IPS-NIHi11 (cell line): Measurements from ENCODE around the gene CGREF1.
"Not testable (repeated sequence)": the region's sequence is repeated elsewhere in the genome, so short reads cannot be mapped to it uniquely, and the experiment has no call there.

ENCODE experiments used
- DNase-seq: peaks from one replicate; pipeline ENCODE4 v3.0.0; 2012; ENCODE audit warnings: mixed read lengths, low spot score

The CGREF1 gene

DNA sequence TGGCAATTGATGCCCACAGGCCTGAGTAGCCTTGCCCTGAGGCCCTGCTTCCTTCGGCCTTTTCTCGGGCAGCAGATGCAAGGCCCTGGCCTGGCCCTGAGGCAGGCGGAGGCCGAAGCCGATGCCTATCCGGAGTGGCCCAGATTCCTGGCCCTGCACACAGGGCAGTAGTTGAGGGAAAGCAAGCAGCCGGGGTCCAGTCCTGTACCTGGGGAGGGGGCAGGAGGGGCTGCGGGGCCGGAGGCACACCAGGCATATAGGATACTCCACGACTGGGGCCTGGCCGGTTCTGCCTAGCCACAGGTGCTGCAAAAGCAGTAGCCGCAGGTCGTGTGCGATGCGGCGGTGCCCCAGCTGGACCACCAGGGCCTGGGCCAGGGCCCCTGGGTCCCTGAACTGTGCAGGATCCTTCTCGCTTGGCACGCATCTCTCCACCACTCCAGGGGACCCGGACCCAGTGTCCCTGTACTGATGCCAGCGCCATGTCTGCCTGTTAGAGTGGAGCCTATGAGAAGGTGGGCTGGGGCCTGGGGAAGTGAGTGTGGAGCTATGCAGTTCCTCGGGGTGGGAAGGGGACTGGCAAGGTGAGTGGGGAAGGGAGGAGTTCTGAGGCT, 18.5 kb upstream of the CGREF1 start:
- no peak for DNase-seq

DNA sequence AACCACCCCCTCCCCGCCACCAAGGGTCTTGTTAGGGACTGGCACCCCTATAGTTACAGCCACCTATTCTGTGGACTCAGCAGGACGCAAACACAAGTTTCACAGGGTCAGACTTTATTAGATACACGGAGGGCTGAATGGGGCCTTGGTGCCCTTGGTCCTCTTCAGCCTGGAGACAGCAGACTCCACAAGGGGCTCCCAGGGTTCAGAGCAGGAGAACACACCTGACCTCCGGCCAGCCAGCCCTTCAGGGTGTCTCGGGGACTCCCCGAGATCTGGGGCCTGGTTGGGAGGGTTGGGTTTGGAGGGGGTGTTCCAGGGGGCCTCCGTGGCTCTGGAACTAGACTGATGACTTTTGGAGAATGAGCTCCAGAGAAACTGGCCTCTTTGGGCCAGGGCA, 17.8 kb upstream of the CGREF1 start:
- no peak for DNase-seq

DNA sequence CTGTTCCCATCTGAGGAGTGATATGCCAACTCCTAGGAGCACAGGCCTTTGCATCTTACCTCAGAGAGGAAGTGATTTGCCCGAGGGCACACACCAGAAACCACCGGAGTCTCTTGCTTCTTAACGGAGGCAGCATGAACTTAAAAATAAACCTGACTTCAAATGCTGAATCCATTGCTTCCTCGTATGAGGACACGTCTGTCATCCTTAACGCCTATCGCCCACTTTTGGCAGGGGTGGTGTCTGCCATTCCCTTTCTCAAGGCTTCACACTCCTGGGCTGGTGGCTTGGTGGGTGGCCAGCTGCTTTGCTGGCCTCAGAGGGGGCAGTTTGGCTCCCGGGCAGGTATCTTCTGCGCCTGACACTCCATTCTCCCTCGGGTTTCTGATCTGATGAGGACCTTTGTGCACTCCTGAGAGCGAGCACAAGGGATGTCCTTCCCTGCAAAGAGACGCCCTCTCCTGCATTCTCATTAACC, 16.6 kb upstream of the CGREF1 start:
- DNase-seq: no peak

DNA sequence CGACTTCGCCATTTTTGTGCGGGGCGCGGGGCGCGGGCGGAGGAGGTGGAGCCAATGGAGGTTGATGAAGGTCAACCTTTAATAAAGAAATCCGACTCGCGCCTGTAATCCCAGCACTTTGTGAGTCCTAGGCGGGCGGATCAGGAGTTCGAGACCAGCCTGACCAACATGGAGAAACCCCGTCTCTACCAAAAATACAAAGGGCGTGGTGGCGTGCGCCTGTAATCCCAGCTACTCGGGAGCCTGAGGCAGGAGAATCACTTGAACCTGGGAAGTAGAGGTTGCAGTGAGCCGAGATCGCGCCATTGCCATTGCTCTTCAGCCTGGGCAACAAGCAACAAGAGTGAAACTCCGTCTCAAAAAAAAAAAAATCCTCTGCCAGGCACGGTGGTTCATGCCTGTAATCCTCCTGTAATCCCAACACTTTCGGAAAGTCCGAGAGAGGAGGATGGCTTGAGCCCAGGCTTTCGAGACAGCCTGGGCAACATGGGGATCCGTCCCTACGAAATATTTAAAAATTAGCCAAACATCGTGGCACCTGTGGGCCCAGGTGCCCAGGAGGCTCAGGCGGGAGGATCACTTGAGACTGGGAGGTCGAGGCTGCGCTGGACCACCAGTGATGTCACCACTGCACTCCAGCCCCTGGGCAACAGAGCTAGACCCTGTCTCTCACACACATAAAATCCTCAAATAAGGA, 16.0 kb upstream of the CGREF1 start:
- no peak for DNase-seq

DNA sequence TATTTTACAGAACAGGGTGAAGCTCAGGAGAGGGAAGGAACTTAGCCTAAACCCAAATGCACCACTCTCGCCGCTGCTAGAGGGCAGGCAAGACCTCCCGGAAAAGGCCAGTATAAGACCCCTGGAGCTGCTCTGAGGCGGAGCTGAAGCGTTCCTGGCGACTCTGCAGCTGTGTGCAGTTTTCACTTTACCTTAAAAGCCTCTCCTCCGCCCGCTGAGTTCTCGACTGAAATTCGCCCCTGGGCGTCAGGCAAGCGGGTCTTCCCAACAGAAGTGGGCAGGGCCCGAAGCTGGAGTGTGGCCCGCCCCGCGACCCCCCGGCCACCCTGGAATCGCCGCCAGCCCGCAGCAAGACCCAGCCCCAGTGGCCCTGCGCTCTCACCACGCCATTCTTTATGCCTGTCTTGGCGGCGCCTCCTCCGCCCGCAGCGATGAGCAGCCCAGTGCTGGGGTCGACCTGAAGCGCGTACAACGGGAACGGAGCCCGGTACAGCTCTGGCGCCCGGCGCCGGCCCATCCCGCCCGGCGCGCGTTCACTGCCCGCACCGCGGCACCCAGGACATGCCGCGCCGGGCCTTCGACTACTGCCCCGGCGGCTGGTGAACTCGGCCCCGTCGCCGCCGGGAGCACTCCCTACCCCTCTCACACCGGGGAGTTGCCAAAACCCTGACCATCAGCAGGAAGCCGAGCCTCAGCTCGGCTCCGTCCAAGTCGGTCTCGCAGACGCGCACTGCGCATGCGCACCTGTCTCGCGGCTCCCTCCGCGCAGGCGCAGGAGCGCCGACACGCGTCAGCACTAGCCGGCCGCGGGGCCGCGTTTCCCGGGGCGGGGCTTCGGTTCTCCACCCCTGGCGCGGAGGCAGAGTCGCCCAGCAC, 15.2 kb upstream of the CGREF1 start, which contains the start of gene PREB:
Gene PREB, minus strand, starts transcription at position 732 of the 876 bp plus-strand sequence. Its CDS starts 215 bp downstream, at position 517.
- DNase-seq: peak; percentile 99

DNA sequence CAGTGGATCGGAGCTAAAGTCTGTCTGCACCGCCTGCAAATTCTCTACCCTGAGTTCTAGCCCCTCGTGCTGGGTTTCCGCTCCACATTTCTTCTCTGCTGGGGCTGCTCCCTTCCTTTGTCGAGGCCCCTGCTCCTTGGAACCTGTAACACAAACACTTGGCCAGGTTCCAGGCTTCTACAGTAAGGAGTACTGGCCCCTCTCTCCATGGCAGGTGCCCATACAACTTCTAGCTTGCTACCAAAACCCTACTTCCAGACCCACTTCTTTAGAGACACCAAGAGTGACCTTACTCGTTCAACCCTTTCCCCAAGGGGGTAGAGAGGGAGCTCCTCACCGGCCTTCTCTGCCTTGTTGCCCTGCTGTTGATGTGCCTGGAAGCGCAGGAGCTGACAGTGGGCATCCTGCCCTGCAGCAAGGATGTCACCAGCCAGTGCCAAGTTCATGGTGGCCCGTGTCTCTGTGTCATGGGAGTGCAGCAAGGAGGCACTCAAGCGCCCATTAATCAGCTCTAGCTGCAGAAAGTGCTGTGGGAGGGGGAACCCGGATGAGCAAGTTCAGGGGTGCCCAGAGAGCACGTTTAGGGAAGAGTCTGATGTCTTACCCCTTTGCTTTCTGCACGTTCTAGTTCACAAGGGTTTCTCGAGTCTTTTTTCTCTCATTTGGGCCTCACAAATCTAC, 14.4 kb upstream of the CGREF1 start:
- DNase-seq: no peak

DNA sequence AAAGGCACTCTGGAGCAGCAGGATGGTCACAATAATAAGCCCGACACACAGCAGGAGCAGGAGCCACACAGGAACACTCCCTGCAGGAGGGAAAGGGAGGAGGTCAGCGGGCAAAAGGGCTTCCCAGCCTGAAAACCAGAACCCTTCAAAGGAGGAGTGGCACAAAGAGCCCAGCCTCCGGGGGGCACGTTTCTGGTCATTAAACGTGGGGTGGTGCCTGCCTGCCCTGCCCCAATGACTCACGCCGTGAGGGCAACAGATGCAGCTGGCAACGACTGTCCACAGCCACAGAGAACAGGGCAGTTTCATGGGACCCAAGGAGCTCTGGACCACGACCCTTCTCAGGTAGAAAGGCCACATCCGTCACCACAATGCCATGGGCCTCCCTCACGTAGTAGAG, 12.5 kb upstream of the CGREF1 start:
- DNase-seq: no peak

DNA sequence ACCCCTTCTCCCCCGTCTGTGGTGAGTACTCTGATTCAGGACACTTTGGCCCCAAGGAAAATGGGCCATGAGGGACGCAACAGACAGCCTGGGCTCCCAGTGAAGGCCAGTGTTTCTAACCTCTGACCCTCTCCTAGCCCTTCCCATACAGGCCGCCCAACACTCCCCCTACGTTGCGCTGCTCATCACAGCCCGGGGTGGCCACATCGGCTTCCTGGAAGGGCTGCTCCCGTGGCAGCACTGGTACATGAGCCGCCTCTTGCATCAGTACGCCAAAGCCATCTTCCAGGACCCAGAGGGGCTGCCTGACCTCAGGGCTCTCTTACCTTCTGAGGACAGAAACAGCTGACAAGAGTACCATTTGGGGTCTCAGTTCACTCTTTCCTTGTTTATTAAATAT, 11.5 kb upstream of the CGREF1 start:
- DNase-seq: no peak

DNA sequence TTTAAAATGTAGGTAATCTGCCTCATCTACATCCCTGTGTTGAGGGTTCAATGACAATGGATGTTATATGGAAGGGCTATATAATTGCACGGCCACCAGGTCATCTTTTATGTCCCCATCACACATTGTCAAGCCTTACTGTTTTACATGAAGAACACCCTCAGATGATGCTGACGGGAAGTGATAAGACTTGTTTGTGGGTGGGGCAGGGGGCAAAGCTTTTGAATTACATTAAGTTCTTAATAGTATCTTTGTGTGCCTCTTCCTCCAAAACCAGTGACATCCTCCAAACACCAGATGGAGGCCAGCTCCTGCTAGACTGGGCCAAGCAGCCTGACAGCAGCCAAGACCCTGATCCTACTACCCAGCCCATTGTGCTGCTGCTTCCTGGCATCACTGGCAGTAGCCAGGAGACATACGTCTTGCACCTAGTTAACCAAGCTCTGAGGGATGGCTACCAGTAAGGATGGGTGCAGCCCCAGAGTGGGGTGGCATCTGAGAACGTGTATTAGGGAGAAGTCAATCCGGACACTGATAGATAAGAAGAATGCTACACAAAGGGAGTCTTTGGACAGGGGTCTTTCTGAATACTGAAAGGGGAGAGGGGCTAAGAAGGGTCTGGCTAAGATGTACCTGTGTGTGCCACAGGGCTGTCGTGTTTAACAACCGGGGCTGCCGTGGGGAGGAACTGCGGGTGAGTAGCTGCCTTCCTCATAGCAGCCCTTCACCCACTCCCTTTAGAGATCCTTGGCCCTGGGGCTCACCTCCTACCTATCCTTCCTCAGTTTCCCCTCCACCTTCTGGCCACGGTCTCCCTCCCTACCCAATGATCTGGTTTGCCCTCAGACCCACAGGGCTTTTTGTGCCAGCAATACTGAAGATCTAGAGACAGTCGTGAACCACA, 10.0 kb upstream of the CGREF1 start:
- DNase-seq: no peak

DNA sequence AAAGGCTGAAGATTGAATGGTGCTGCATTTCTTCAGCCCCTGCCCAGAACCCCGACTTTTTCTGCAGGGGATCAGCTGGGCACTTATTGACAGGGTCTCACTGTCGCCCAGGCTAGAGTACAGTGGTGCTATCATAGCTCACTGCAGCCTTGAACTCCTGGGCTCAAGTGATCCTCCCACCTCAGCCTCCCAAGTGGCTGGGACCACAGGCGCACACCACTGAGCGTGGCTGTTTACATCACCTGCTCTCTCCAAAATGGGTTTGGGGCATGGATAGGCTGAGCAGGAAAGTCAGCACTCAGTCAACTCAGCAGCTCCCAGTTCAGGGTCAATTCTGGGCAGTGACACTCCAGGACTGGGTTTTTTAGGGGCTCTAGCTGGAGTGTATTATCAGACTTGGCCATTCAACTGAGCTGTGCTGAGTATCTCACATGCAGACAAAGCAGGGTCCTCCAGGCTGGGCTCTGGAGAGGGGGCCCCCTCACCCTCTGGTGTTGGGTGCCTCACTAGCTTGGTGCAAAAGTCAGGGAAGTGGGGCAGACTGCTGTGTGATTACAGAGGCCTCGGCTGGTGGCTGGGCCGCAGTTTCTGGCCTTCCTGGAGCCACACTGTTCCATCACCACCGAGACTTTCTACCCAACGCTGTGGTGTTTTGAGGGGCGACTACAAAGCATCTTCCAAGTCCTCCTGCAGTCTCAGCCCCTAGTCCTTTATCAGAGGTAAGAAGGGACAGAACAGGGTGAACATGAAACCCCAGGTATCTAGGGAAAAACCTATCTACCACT, 9.1 kb upstream of the CGREF1 start:
- DNase-seq: no peak

DNA sequence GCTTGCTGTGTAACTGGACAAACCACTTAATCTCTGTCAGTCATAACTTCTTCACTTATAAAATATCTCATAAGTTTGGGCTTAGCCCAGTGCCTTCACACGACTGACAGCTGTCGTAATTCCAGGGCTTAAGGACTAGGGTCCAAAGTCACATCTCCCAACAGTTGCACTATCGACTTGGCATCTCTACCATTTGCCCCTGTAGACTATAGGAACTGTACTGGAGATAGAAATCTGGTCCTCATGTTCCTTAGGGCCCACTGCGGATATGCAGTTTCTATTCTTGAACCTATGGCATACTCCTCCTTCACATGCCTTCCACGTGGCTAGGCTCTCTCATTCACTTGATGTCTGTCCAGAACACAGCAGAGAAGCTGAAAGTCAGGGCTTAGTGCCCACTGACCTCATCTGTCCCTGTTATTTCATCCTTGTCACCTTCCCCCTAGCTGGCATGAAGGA, 7.4 kb upstream of the CGREF1 start:
- DNase-seq: no peak

DNA sequence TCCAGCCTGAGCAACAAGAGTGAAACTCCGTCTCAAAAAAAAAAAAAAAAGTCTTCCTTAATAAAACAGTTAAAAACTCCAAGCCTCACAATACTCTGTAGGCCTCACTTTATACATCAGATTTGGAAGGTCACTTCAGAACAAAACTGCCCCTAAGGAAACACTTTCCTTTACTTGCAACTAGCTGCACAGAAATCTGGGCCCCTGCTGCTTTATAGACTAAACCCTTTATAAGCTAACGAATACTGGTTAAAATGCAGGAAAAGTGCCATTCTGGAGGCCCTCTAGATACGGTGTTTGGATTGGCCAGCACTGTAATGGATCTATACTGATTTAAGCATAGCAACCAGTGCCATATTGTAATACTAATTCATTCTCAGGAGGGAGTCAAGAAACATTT, 6.2 kb upstream of the CGREF1 start:
- no peak for DNase-seq

DNA sequence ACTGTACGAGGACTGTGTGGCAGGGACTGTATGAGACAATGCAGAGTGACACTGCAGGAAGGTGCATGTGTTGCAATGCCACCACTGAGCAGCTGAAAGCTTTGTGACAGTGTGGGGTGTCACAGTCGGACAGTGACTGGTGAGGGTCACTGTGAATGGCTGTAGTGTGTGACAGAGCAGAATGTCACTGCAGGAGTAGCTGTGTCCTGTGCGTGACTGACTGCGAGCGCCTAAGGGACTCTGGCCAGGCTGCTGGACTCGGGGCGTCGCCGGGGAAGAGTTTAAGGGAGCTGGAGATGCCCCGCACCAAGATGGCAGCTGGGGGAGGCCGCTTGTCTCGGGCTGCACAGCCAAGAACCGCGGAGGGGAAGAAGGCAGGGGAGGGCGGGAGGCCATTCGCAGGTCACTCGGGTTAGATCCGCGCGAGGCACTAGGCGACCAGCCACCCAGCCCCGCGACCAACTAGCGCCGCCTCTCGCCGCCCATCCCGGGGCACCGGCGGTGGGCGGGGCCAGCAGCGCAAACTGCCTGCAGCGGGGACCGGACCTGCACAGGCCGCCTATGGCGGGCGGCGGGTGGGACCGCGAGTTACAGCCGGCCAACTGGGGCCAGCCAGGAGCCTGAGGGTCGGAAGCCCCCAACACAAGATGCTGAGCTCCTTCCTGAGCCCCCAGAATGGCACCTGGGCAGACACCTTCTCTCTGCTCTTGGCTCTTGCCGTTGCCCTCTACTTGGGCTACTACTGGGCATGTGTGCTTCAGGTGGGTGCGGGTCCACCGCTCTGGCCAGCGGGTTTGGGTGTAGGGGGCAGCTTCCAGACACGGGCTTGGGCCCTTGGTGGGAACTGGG, 4.6 kb upstream of the CGREF1 start, which contains the start of gene ABHD1:
Gene ABHD1, plus strand, starts transcription at position 514 of the 849 bp plus-strand sequence. Its CDS starts 134 bp downstream, at position 648.
- DNase-seq: peak; percentile 84

DNA sequence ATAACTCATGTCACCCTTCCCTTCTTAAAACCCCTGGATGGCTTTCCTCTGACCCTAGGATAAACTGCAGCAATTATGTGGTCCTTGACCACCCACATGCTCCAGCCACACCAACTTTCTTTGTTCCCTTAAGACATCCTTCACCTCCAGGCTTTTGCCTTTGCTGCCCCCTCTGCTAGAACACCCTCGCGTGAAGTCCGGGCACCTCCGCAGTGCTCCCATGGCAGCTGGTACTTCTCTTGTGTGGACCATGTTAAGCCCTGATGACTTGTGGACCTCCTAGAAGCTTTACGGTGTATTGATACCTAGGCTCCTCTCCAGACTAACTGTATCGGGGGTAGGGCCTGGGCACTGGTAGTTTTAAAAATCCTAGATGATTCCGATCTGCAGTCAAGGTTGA, 3.9 kb upstream of the CGREF1 start:
- DNase-seq: no peak

DNA sequence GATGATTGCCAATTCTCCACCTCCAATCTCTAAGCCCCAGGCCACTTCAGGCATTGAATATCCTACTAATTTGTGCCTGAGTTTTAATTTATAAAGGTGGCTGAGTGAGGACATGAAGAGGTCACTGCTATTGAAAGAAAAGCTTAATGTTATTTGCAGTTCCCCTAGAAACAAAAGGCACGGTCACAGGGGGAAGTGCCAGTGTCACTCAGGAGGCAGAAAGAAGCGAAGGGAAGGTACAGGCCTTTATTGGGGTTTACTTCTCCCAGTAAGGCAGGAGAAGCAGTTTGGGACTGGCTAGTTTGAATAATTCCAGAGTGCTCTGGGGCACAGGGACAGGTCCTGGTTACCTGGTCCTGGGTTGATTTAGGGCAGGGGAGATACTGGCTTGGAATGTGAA, 3.0 kb upstream of the CGREF1 start:
- DNase-seq: no peak

DNA sequence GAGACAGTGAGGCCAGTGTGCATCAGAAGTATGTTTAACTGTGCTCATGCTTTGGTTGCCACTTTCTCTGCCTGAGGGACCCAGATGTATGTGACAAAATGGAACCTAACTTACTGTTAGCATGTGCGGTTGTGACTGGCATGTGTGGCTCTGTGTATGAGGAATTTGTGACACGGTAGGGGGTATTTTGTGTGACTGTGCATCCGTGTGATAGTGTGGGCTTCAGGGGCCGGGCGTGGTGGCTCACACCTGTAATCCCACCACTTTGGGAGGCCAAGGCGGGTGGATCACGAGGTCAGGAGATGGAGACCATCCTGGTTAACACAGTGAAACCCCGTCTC, 372 bp upstream of the CGREF1 start:
- DNase-seq: not testable (repeated sequence)

DNA sequence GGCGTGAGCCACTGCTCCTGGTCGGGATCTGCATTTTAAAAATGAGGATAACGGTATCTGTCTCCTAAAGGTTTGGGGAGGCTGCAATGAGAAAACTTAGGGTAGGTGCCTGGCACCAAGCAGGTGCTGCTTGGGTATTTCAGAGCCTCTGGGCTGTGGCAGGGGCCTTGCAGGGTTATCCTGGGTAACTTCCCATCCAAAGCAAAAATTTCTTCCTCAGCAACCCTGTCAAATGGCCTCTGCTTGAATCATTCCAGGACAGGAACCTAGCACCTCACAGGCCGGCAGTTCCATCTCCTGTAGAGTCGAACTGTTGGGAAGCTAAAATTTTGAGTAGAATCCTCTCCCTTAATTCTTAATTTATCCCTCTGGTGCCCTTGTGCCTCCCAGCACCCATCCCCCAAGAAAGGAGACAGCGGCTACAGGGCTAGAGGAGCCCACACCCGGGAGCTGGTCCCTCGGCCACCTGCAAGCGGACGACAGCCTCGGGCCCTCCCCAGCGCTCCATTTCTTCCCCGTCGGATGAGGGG, 868 bp downstream of the CGREF1 start:
- no peak for DNase-seq

DNA sequence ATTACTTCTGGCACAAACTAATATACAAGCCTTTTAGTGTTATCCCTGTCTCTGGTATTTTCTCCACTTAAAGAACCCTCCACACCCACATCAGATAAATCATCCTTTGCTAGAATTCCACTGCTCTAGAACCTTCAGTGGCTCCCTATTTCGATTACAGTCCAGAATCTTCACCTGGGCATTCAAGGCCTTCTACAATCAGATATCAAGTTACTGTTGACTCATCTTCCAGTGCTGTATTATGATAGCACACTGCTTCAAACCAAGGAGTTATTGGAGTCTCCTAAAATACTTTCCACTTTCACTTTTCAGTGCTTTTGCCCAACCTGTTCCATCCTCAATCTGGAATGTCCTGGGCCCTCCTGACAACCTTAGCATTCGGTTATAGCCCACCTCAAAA, 3.4 kb downstream of the CGREF1 start:
- DNase-seq: no peak
